Stimulated activated CD4-positive, alpha-beta T cell treated with anti-CD3 and anti-CD28 coated beads, Interleukin-1b, Interleukin-23, amount 100 ng/mL, for 24 hours (primary cell): Measurements from ENCODE around the gene PPFIA2.

Source experiments
- DNase-seq, 4 experiments: peaks; one replicate each; pipeline ENCODE4 v3.0.0-alpha.2; 2020; ENCODE audit warnings: low read depth in 4 of 4, low spot score in 1 of 4

Gene PPFIA2

GRCh38 chr12:81450920-81451739 lies 308.0 kb downstream of the PPFIA2 start:
- DNase-seq: no peak

- no peak for DNase-seq
Observed at GRCh38 chr12:81441629-81442028, 317.5 kb downstream of the PPFIA2 start.

DNA sequence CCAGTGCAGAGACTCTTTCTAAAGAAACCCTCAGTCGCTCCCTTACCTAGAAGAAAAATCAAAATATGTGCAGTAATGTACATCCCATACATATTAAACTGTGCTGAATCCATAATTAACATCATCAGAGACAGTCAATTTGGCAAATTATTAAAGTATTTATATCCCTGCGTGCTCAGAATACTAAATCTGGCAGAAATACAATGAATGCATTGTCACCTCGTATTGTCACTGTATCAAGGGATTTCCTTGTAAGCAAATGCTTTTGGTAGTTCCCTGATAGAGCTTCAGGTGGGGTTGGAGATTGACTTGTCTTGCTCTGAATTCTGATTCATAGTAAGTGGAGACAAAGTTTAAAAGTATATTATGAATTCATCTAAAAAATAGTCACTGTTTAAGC lies 319.1 kb downstream of the PPFIA2 start:
- no peak for DNase-seq

GRCh38 chr12:81439344-81439743 lies 319.8 kb downstream of the PPFIA2 start:
- no peak for DNase-seq

- no peak for DNase-seq
Observed at GRCh38 chr12:81417056-81417455, 342.1 kb downstream of the PPFIA2 start.

DNA sequence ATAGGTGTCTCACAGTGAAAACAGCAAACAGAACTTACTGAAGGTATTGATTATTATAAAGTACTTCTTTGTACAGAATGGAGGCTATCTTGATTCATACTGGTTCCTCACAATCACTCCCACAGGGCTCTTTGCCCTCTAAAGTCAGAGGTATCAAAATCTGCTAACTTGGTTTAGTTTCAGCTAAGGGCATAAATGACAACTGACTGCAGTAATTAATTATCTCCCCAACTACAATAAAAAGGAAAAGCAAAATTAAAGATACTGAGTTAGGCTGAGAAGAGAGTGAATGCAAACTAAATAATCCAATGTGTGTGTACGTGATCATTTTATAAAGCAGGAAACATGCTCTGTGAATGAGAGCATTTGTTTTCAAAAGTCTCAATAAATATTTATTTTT lies 342.6 kb downstream of the PPFIA2 start:
- DNase-seq: no peak

DNA sequence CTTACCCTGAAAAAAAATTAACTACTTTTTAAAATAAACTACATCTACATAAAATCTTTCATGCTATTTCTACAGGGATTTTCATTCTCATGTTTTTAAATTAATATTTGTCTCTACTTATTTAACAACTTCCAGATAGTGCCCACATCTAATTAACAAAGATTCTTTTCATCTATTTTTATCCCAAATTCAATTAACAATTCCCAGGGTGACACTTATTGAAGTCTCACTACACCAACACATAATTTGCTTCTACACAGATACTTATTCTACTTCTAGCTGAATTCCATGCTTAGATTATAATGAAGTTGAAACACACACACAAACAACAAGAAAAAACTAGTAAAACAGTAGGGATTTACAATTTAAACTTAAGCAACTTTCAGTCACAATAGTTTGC lies 344.7 kb downstream of the PPFIA2 start:
- no peak for DNase-seq

DNA sequence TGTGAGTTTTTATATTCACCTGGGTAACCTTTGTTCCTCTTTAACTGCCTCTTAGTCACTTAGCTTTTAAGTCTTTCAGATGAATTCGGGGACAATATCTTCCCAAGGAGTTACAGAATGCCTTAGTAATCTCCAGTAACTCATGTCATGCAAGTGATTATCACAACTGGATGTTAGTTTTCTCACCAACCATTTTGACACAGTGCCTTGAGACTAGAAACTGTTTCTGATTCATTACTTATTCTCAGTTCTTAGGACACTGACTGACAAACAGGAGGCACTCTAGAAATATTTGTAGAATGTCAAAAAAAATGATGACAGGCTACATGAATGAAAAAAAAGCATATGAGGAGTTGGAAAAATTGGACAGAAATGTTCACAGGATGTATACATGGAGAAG lies 346.2 kb downstream of the PPFIA2 start:
- DNase-seq: no peak

- no peak for DNase-seq
Observed at GRCh38 chr12:81403348-81403747, 355.8 kb downstream of the PPFIA2 start.

DNA sequence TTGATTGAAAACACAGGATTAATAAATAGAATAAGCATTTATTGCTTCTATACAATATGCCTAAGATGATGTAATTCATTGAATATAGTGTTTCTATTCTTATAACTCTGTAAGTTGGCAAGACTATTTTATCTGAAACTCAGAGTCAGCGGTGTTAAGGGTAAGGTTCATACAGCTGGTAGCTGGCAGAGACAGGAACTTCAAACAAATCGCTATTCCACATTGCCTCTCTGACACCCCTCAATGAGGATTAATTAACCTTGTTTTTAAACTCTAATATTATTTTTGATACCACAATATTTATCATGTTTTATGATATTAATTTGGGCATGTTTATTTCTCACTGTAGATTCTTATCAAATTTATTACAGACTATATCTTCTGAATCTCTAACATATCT lies 357.9 kb downstream of the PPFIA2 start:
- DNase-seq: no peak

DNA sequence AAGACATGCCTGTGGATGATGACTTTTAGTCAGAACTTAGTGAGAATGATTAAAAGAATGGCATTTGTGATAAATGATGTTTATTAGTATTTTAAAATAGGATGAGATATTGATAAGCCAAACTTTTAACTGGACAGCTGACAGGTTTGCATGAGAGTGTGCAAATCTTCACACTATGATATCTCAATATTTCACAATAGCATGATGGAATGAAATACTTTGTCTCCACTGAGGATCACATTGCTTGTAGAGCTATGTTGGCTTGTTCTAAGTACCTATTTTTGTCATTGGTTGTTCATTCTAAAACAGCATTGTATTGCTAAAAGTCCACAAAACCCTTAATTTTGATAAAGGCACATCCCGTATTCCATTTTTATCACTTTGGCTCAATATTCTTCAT lies 359.1 kb downstream of the PPFIA2 start:
- DNase-seq: no peak

DNA sequence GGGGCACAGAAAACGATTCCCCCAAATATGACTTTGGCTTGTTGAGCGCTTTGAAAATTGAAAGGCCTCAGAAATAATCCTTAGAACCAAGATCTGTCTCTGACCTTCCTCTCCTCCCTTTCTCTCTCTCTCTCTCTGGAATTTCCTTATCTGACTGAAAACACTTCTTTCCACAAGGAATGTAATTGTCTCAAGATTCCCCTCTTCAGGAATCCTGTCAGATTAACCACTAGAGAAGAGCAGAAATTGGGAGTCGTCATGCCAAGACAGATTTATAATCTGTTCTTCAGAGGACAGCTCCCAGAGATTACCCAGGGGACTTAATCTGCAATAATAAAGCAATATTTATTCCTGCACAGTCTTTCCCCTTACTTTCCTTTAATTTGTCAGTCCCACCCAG lies 363.7 kb downstream of the PPFIA2 start:
- DNase-seq: no peak

DNA sequence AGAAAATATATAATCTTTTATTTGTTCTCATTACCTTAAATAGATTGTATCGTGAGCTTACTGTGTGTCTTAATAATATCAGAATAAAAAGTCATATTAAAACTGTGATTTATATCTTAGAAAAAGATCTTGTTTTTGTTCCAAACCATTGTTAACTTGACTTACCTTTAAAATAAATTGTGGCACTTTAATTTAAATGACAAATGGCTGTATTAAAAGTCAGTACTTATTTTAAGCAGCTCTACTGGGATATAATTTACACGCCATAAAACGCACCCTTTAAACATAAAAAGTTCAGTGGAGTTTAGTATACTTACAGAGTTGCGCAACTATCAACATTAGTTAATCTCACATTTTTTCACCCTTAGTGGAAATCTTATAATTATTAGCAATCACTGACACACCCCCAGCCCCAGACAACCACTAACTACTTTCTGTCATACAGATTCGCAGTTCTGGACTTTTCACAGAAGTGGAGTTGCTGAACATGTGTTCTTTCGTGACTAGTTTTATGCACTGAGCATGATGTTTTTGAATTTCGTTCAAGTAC lies 369.5 kb downstream of the PPFIA2 start:
- no peak for DNase-seq

GRCh38 chr12:81386101-81386500 lies 373.0 kb downstream of the PPFIA2 start:
- DNase-seq: no peak

DNA sequence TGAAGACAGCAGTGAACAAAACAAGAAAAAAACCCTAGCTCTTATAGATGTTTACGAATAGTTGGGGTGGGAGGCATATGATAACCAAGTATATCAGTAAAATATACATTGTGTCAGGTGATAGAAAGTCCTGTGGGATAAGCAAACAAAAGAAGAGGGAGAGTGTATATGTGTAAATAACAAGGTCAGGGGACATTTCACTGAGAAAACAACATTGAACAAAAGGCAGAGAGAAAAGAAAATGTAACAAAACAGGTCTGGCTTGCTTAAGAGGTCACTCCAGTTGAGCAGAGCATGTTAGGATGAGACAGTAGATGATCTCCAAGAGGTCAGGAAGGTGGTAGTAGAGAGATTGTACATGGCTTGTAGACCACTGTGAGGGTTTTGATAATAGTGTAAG lies 377.2 kb downstream of the PPFIA2 start:
- DNase-seq: no peak

- no peak for DNase-seq
Observed at GRCh38 chr12:81378601-81379285, 380.4 kb downstream of the PPFIA2 start.

- DNase-seq: no peak
Observed at GRCh38 chr12:81377771-81378170, 381.4 kb downstream of the PPFIA2 start.

DNA sequence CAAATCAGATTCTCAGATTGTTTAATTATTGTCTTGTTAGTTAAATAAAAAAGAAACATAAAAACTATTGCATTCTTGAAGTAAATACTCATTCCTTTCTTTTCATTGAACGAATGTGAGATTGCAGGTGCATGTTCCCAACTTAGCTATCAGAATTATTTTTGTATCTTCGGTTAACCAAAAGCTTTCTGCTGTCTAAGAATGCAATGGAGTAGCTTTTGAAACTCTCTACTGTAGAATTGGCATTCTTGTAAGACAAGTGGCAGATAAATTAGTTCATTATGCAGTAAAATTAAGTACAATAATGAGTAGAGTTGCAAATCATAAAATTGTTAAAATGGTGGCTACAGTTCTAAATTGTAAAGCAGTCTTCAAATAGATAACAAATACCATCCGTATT lies 383.2 kb downstream of the PPFIA2 start:
- no peak for DNase-seq

GRCh38 chr12:81370456-81370855 lies 388.7 kb downstream of the PPFIA2 start:
- DNase-seq: no peak

DNA sequence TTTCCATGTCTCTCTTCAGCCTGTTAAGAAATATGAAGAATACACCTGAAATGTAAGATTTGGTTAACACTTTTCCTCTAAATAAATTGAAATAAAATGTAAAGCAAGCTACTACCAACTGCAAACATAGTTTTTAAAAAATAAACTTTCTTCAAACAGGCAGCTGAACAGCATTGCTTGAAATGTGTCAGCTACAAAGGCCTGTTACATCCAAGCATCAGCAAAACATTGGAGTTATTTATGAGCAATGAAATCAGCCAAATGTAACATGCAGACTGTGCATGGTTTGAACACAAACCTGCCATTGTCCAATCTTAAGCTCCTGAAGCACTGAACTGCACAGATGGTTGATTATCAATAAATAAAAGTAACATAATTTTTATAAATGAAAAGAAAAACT lies 390.0 kb downstream of the PPFIA2 start:
- no peak for DNase-seq

- no peak for DNase-seq
Observed at GRCh38 chr12:81365284-81365683, 393.9 kb downstream of the PPFIA2 start.

DNA sequence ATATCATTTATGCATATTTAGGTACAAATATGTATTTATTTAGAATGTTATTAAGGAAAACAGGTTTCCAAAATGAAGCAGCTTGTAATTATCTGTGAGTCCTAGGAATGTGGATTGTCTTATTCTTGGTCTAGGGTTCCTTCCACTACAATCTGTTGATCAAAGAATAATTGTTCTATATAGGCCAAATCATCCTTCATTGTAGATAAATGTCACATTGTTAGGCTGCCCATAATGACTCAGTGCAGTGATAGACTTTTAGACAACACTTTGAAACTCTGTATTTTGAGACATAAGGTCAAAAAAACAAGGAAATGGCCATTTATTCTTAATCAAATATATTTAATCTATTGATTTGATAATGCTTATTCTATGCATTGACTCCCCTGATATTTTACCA lies 398.2 kb downstream of the PPFIA2 start:
- no peak for DNase-seq
